ENCODE measurements around the gene DNASE1L3.

DNA sequence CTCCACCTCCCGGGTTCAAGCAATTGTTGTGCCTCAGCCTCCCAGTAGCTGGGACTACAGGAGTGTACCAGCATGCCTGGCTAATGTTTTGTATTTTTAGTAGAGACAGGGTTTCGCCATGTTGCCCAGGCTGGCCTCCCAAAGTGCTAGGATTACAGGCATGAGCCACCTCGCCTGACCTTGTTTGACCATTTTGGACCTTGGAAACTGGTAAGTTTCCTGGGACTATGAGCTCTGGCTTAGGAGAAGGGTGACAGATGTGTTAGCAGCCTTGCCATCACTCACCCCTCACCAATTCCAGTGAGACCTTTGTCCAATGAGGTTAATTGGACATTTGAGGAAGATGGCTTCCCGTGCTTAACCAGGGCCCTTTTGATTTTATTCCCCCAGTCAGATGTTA is 19.9 kb downstream of the DNASE1L3 start:
- no peak for TF ChIP-seq POLR2AphosphoS5 (IDR thresholded peaks at IDR 0.05)
- TF ChIP-seq, protein P1, sequence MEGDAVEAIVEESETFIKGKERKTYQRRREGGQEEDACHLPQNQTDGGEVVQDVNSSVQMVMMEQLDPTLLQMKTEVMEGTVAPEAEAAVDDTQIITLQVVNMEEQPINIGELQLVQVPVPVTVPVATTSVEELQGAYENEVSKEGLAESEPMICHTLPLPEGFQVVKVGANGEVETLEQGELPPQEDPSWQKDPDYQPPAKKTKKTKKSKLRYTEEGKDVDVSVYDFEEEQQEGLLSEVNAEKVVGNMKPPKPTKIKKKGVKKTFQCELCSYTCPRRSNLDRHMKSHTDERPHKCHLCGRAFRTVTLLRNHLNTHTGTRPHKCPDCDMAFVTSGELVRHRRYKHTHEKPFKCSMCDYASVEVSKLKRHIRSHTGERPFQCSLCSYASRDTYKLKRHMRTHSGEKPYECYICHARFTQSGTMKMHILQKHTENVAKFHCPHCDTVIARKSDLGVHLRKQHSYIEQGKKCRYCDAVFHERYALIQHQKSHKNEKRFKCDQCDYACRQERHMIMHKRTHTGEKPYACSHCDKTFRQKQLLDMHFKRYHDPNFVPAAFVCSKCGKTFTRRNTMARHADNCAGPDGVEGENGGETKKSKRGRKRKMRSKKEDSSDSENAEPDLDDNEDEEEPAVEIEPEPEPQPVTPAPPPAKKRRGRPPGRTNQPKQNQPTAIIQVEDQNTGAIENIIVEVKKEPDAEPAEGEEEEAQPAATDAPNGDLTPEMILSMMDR (IDR thresholded peaks at IDR 0.05): no peak

All from prostate gland (tissue), 2 donors.